ENCODE results near the gene NTN1. TPM values are rescaled to one million over a fixed set of nuclear protein-coding genes. Genes with fewer than 3 reads are reported as not detected.
"Not testable (repeated sequence)": the region's sequence is repeated elsewhere in the genome, so short reads cannot be mapped to it uniquely, and the experiment has no call there.

NTN1 gene
- polyA plus RNA-seq, 1 donor from 2014 or later = 16.2 TPM

GRCh38 chr17:9101356-9101755, 80.0 kb downstream of the NTN1 start:
- H3K4me2 ChIP-seq (ENCODE audit: low read length) = no peak overlapping the region
- no peaks in the 10 kb centered on the region for H3K79me2 ChIP-seq (replicated peaks; ENCODE audit: insufficient read depth, low read length)
- H3F3A ChIP-seq (ENCODE audit: insufficient read depth, low read length, poor library complexity, severe bottlenecking) = no peaks in the 10 kb centered on the region
- H2AFZ ChIP-seq (ENCODE audit: low read depth, low read length) = no peak overlapping the region
- no peak overlapping the region for H3K9ac ChIP-seq (ENCODE audit: low read length)
- H3K27me3 ChIP-seq (ENCODE audit: insufficient read depth, low read depth, low read length) = no peaks in the 10 kb centered on the region
- H3K4me3 ChIP-seq (ENCODE audit: low read length) = no peak overlapping the region
- H3K36me3 ChIP-seq (ENCODE audit: insufficient read depth, low read length) = no peaks in the 10 kb centered on the region
- no peaks in the 10 kb centered on the region for H3K9me3 ChIP-seq (ENCODE audit: low read length)
- no peak overlapping the region for H3K27ac ChIP-seq (ENCODE audit: low read length)
- H4K20me1 ChIP-seq (ENCODE audit: insufficient read depth) = no peaks in the 10 kb centered on the region
- H3K9me2 ChIP-seq (ENCODE audit: insufficient read depth, low read length) = no peaks in the 10 kb centered on the region
- TF ChIP-seq SMC3 (conservative IDR thresholded peaks at IDR 0.05; ENCODE audit: poor library complexity) (no peak), MXI1 (conservative IDR thresholded peaks at IDR 0.05; ENCODE audit: poor library complexity, severe bottlenecking) (no peak), EZH2 (IDR thresholded peaks at IDR 0.05; ENCODE audit: borderline replicate concordance, insufficient read depth, low read length, poor library complexity, severe bottlenecking) (no peak), REST (IDR thresholded peaks at IDR 0.05; ENCODE audit: borderline replicate concordance) (no peak), CTCF (IDR thresholded peaks at IDR 0.05; ENCODE audit: poor library complexity, severe bottlenecking) (no peak), RAD21 (conservative IDR thresholded peaks at IDR 0.05) (no peak), TAF1 (IDR thresholded peaks at IDR 0.05; ENCODE audit: low read depth) (no peak), POLR2AphosphoS5 (IDR thresholded peaks at IDR 0.05) (no peak), EP300 (conservative IDR thresholded peaks at IDR 0.05; ENCODE audit: poor library complexity, severe bottlenecking) (no peak)

GRCh38 chr17:9103193-9103592, 81.9 kb downstream of the NTN1 start:
- H3F3A ChIP-seq (ENCODE audit: insufficient read depth, low read length, poor library complexity, severe bottlenecking); H4K20me1 ChIP-seq (ENCODE audit: insufficient read depth); H3K4me2 ChIP-seq (ENCODE audit: low read length); H3K36me3 ChIP-seq (ENCODE audit: insufficient read depth, low read length); H3K9me3 ChIP-seq (ENCODE audit: low read length); H3K27me3 ChIP-seq (ENCODE audit: insufficient read depth, low read depth, low read length); H3K4me3 ChIP-seq (ENCODE audit: low read length); H2AFZ ChIP-seq (ENCODE audit: low read depth, low read length); H3K9ac ChIP-seq (ENCODE audit: low read length); H3K9me2 ChIP-seq (ENCODE audit: insufficient read depth, low read length); H3K79me2 ChIP-seq (replicated peaks; ENCODE audit: insufficient read depth, low read length); H3K27ac ChIP-seq (ENCODE audit: low read length): not testable (repeated sequence)

All from neural cell (in vitro differentiated cells).